ENCODE data around the gene DNAJC22.
"Not testable (repeated sequence)": the region's sequence is repeated elsewhere in the genome, so short reads cannot be mapped to it uniquely, and the experiment has no call there.

DNAJC22 gene

GRCh38 chr12:49327887-49328286, 18.8 kb upstream of the DNAJC22 start:
- Histone ChIP-seq H3K36me3 (ENCODE audit: insufficient read depth, low read length) (peaks cover 54% of the 10 kb centered on the region), H3K27ac (no peak overlapping the region), H3K4me3 (no peak overlapping the region), H3K9me3 (ENCODE audit: low read depth, low read length) (no peaks in the 10 kb centered on the region), H3K9ac (ENCODE audit: insufficient read length) (no peak overlapping the region)
- TF ChIP-seq EZH2 (IDR thresholded peaks at IDR 0.05): no peak
- TF ChIP-seq FOXP2 (optimal IDR thresholded peaks at IDR 0.05; ENCODE audit: control extremely low read depth, extremely low read length, insufficient read depth): no peak
- TF ChIP-seq POLR2AphosphoS5 (IDR thresholded peaks at IDR 0.05; ENCODE audit: borderline replicate concordance, low read depth, low read length): no peak
- DNase-seq (ENCODE audit: low read depth, low spot score): no peak

GRCh38 chr12:49328816-49329215, 17.9 kb upstream of the DNAJC22 start:
- DNase-seq (ENCODE audit: low read depth, low spot score): no peak
- Histone ChIP-seq H3K4me3 (no peak overlapping the region), H3K27ac (no peak overlapping the region), H3K9ac (ENCODE audit: insufficient read length) (no peak overlapping the region), H3K9me3 (ENCODE audit: low read depth, low read length) (no peaks in the 10 kb centered on the region), H3K36me3 (ENCODE audit: insufficient read depth, low read length) (peaks cover 51% of the 10 kb centered on the region)
- TF ChIP-seq FOXP2 (optimal IDR thresholded peaks at IDR 0.05; ENCODE audit: control extremely low read depth, extremely low read length, insufficient read depth) (no peak), EZH2 (IDR thresholded peaks at IDR 0.05) (no peak), POLR2AphosphoS5 (IDR thresholded peaks at IDR 0.05; ENCODE audit: borderline replicate concordance, low read depth, low read length) (no peak)

- H3K9me3 ChIP-seq (ENCODE audit: low read depth, low read length): no peaks in the 10 kb centered on the region
- H3K36me3 ChIP-seq (ENCODE audit: insufficient read depth, low read length): peaks cover 44% of the 10 kb centered on the region
- TF ChIP-seq FOXP2 (optimal IDR thresholded peaks at IDR 0.05; ENCODE audit: control extremely low read depth, extremely low read length, insufficient read depth) (no peak), POLR2AphosphoS5 (IDR thresholded peaks at IDR 0.05; ENCODE audit: borderline replicate concordance, low read depth, low read length) (no peak), EZH2 (IDR thresholded peaks at IDR 0.05) (no peak)
- H3K9ac ChIP-seq (ENCODE audit: insufficient read length): peak overlapping the region; percentile 28
- no peak overlapping the region for H3K4me3 ChIP-seq
- H3K27ac ChIP-seq: peak overlapping the region; percentile 48
- DNase-seq (ENCODE audit: low read depth, low spot score): no peak
Measured at GRCh38 chr12:49330032-49330619, 16.6 kb upstream of the DNAJC22 start.

- Histone ChIP-seq H3K27ac (peak overlapping the region; percentile 91; the same call in 1 of the 2 replicates), H3K9ac (ENCODE audit: insufficient read length) (no peak overlapping the region), H3K36me3 (ENCODE audit: insufficient read depth, low read length) (peaks cover 38% of the 10 kb centered on the region), H3K9me3 (ENCODE audit: low read depth, low read length) (no peaks in the 10 kb centered on the region), H3K4me3 (no peak overlapping the region)
- TF ChIP-seq EZH2 (IDR thresholded peaks at IDR 0.05): no peak
- TF ChIP-seq POLR2AphosphoS5 (IDR thresholded peaks at IDR 0.05; ENCODE audit: borderline replicate concordance, low read depth, low read length): no peak
- no peak for DNase-seq (ENCODE audit: low read depth, low spot score)
Measured at GRCh38 chr12:49330631-49331379, 15.9 kb upstream of the DNAJC22 start.

GRCh38 chr12:49331380-49332222, 15.1 kb upstream of the DNAJC22 start:
- H3K36me3 ChIP-seq (ENCODE audit: insufficient read depth, low read length): peaks cover 30% of the 10 kb centered on the region
- no peak for TF ChIP-seq POLR2AphosphoS5 (IDR thresholded peaks at IDR 0.05; ENCODE audit: borderline replicate concordance, low read depth, low read length)
- no peak for TF ChIP-seq EZH2 (IDR thresholded peaks at IDR 0.05)
- TF ChIP-seq FOXP2 (optimal IDR thresholded peaks at IDR 0.05; ENCODE audit: control extremely low read depth, extremely low read length, insufficient read depth): no peak
- peak overlapping the region; percentile 91 for H3K27ac ChIP-seq
- H3K9ac ChIP-seq (ENCODE audit: insufficient read length): peak overlapping the region; percentile 15
- H3K4me3 ChIP-seq: peak overlapping the region; percentile 66
- H3K9me3 ChIP-seq (ENCODE audit: low read depth, low read length): no peaks in the 10 kb centered on the region
- no peak for DNase-seq (ENCODE audit: low read depth, low spot score)

GRCh38 chr12:49332441-49332861, 14.2 kb upstream of the DNAJC22 start:
- Histone ChIP-seq H3K27ac (peak overlapping the region; percentile 91), H3K9ac (ENCODE audit: insufficient read length) (peak overlapping the region; percentile 19), H3K4me3 (peak overlapping the region; percentile 66), H3K36me3 (ENCODE audit: insufficient read depth, low read length) (peaks cover 22% of the 10 kb centered on the region; the same call in 1 of the 2 replicates), H3K9me3 (ENCODE audit: low read depth, low read length) (no peaks in the 10 kb centered on the region)
- no peak for DNase-seq (ENCODE audit: low read depth, low spot score)
- TF ChIP-seq EZH2 (IDR thresholded peaks at IDR 0.05) (no peak), FOXP2 (optimal IDR thresholded peaks at IDR 0.05; ENCODE audit: control extremely low read depth, extremely low read length, insufficient read depth) (no peak), POLR2AphosphoS5 (IDR thresholded peaks at IDR 0.05; ENCODE audit: borderline replicate concordance, low read depth, low read length) (no peak)

- no peak for DNase-seq (ENCODE audit: low read depth, low spot score)
- Histone ChIP-seq H3K4me3 (no peak overlapping the region), H3K9ac (ENCODE audit: insufficient read length) (no peak overlapping the region), H3K9me3 (ENCODE audit: low read depth, low read length) (no peaks in the 10 kb centered on the region), H3K36me3 (ENCODE audit: insufficient read depth, low read length) (peaks cover 21% of the 10 kb centered on the region; the same call in 1 of the 2 replicates), H3K27ac (peak overlapping the region; percentile 91)
- TF ChIP-seq FOXP2 (optimal IDR thresholded peaks at IDR 0.05; ENCODE audit: control extremely low read depth, extremely low read length, insufficient read depth) (no peak), EZH2 (IDR thresholded peaks at IDR 0.05) (no peak), POLR2AphosphoS5 (IDR thresholded peaks at IDR 0.05; ENCODE audit: borderline replicate concordance, low read depth, low read length) (no peak)
Measured at GRCh38 chr12:49332891-49333371, 13.8 kb upstream of the DNAJC22 start.

- not testable (repeated sequence) for DNase-seq (ENCODE audit: low read depth, low spot score); H3K27ac ChIP-seq; H3K9ac ChIP-seq (ENCODE audit: insufficient read length); H3K9me3 ChIP-seq (ENCODE audit: low read depth, low read length); H3K4me3 ChIP-seq
- H3K36me3 ChIP-seq (ENCODE audit: insufficient read depth, low read length): peaks cover 20% of the 10 kb centered on the region; the same call in 1 of the 2 replicates
Measured at GRCh38 chr12:49333778-49334177, 12.9 kb upstream of the DNAJC22 start.

Data from SK-N-MC (cell line).